ENCODE results near the gene ARMC7.
"Not testable (repeated sequence)": the region's sequence is repeated elsewhere in the genome, so short reads cannot be mapped to it uniquely, and the experiment has no call there.

ARMC7 gene

DNA sequence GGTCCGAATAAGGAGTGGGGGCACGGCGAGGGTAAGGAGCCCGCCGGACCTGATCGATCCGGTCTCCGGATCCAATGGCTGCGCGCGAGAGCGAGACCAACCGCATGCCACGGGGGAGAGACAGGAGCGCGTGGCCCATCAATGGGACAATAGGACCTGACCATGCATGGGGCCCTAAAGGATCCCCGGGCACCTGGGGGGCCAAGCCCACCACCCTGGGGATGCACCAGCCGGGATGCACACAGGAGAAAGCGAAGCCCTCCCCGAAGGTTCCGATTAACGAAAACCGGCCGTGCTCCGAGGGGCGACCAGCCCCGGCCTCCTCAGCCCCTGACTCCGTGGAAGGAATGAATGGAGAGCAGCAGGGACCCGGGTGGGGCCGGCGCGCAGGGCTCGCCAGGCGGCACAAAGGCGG lies 44.0 kb downstream of the ARMC7 start:
- DNase-seq (ENCODE audit: low read depth, low spot score), result no peak

- peak; percentile 93 for DNase-seq (ENCODE audit: low read depth, low spot score)
These were observed 44.7 kb downstream of the ARMC7 start, which contains the start of gene JPT1 for GRCh38 chr17:75154195-75155106. JPT1 (minus strand) TSS chr17:75154512; CDS start chr17:75154397, 115 bp downstream.

DNA sequence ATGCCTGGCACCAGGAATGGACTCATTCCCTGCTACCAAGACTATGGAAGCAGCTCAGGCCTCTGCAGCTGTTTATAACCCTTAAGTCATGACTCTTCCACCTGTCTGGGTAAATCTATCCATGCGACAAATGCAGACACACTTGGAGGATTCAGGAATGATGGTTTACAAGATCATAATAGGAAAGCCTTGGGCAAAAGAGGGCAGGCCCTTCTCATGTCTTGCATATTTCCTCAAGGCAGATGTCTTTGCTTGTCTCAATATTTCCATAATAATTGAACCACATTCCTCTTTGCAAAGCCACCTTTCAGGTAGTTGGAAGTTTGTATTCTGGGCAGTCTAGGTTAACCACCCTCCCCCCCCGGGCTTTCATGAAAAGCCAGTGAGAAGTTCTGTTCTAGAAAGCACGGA lies 45.4 kb downstream of the ARMC7 start:
- DNase-seq (ENCODE audit: low read depth, low spot score), result peak; percentile 23

GRCh38 chr17:75158480-75158879 lies 48.7 kb downstream of the ARMC7 start:
- not testable (repeated sequence) for DNase-seq (ENCODE audit: low read depth, low spot score)

DNA sequence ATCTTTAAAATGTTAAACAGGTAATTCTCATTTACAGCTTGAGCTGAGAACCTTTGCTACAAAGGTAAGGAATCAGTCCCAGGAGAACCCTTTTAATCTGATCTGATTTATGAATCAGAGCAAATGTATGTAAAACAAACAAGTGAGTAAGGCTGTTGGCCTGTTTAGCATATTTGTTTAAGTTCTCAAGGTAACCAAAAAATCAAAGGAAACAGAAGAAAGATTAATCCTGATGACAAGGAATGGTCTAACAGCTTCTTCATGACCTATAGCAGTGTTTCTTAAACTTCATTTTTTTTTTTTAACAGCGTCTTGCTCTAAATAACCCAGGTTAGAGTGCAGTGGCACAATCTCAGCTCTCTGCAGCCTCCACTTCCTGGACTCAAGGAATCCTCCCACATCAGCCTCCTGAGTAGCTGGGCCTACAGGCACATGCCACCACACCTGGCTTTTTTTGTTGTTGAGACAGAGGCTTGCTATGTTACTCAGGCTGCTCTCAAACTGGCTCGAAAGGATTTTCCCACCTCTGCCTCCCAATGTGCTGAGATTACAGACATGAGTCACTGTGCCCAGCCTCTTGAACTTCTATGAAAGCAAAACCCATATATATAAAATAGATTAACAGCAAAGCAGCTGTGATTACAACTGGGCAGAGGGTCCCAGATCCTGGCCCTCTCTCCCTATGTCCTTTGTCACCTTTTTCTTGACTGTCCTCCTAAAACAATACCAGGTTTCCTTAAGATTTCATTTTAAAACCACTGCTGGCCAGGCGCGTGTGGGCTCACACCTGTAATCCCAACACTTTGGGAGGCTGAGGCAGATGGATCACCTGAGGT lies 49.6 kb downstream of the ARMC7 start:
- DNase-seq (ENCODE audit: low read depth, low spot score), result no peak

GRCh38 chr17:75160211-75160610 lies 50.4 kb downstream of the ARMC7 start:
- DNase-seq (ENCODE audit: low read depth, low spot score), result no peak

- DNase-seq (ENCODE audit: low read depth, low spot score), result no peak
These were observed 53.3 kb downstream of the ARMC7 start for GRCh38 chr17:75163074-75163473.

DNA sequence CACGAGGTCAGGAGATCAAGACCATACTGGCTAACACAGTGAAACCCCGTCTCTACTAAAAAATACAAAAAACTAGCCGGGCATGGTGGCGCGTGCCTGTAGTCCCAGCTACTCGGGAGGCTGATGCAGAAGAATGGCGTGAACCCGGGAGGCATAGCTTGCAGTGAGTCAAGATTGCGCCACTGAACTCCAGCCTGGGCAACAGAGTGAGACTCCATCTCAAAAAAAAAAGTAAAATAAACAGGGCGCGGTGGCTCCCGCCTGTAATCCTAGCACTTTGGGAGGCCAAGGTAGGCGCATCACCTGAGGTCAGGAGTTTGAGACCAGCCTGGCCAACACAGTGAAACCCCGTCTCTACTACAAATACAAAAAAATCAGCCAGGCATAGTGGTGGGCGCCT lies 54.8 kb downstream of the ARMC7 start:
- not testable (repeated sequence) for DNase-seq (ENCODE audit: low read depth, low spot score)

GRCh38 chr17:75168998-75169397 lies 59.2 kb downstream of the ARMC7 start:
- no peak for DNase-seq (ENCODE audit: low read depth, low spot score)

- no peak for DNase-seq (ENCODE audit: low read depth, low spot score)
These were observed 63.8 kb downstream of the ARMC7 start for GRCh38 chr17:75173526-75173925.

DNA sequence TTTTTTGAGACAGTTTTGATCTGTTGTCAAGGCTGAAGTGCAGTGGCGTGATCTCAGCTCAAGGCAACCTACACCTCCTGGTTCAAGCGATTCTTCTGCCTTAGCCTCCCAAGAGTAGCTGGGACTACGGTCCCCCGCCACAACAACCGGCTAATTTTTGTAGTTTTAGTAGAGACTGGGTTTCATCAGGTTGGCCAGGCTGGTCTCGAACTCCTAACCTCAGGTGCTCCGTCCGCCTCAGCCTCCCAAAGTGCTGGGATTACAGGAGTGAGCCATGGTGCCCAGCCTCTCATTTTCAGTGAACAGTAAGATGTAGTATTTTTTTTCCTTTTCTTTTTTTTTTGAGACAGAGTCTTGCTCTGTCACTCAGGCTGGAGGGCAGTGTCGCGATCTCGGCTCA lies 65.2 kb downstream of the ARMC7 start:
- no peak for DNase-seq (ENCODE audit: low read depth, low spot score)

GRCh38 chr17:75176625-75177024 lies 66.9 kb downstream of the ARMC7 start:
- DNase-seq (ENCODE audit: low read depth, low spot score), result no peak

DNA sequence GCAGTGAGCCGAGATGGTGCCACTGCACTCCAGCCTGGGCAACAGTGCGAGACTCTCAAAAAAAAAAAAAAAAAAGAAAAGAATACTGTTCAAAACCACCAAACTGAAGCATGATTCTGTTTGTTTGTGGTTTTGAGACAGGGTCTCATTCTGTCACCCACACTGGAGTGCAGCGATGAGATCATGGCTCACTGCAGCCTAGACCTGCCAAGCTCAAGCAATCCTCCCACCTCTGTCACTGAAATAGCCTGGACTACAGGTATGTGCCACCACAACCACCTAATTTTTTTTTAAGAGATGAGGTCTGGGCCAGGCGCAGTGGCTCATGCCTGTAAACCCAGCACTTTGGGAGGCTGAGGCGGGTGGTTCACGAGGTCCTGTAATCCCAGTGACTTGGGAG lies 68.7 kb downstream of the ARMC7 start:
- DNase-seq (ENCODE audit: low read depth, low spot score), result no peak

Measured in iPS DF 19.7 (cell line).